Bronchial epithelial cell (primary cell): ENCODE data around the gene ABHD2. TPM values are rescaled to one million over a fixed set of nuclear protein-coding genes. Genes with fewer than 3 reads are reported as not detected.

Experiments
- total RNA-seq: library from RNA; depleted of rRNA; stranded (reverse); fragments of >200 nt; gene quantifications from 2 replicates; pipeline ENCODE4 v1.2.1, GENCODE V29; 2014

ABHD2 gene
- total RNA-seq, 1 donor from 2014 or later = 35.5 TPM

Other genes with a start within 250 kb of the ABHD2 start
- gene HAPLN3, start 192.9 kb upstream of the ABHD2 start, total RNA-seq = 1.1 and 1.7 TPM in 2 replicates
- 24.0 and 38.8 TPM in 2 replicates for gene MFGE8, start 175.1 kb upstream of the ABHD2 start, total RNA-seq
- gene RLBP1, start 133.1 kb downstream of the ABHD2 start, total RNA-seq = not detected in 2 replicates
- 3.5 and 5.5 TPM in 2 replicates for gene FANCI, start 155.5 kb downstream of the ABHD2 start, total RNA-seq
- 85.6 and 93.7 TPM in 2 replicates for gene POLG, start 246.4 kb downstream of the ABHD2 start, total RNA-seq